GM04504 (cell line): ENCODE results near the gene SNCAIP.

Experiments
- DNase-seq: peaks from one replicate; pipeline ENCODE4 v3.0.0-alpha.2; 2012; ENCODE audit warnings: low read depth

SNCAIP gene

GRCh38 chr5:122400938-122401337 is 88.9 kb downstream of the SNCAIP start:
- peak; percentile 71 for DNase-seq

DNA sequence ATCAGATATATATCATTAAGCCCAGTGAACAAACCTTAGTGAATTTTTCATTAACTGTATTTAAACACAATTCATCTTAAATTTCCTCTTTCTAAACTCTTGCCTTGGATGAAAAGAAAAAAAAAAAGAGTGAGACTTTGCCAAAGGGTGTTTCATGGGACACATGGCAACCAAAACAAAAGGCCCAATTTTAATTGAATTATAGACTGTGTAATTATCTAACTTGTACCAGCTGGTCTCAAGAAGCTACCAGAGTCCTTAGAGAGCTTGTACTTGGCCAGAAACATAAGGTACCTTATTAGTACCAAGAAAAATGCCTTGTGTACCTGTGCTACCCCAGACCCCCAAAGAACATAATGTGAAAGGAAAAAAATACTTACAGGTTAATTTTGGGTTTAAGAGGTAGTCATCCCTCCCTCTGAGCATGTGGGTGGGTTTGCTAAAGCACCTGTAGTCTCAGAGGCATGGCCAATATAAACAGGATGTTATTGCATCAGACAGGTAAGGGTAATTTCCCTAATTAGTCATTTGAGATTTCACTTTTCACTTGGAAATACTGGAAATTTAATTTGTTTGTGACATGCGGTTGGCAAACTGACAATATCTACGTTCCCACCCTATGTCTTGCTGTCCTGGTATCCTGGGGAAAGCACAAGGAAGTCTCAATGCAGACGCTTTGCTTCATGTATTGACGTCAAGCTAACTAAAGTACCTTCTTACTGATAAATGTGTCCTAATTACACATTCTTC is 90.1 kb downstream of the SNCAIP start:
- DNase-seq = no peak

DNA sequence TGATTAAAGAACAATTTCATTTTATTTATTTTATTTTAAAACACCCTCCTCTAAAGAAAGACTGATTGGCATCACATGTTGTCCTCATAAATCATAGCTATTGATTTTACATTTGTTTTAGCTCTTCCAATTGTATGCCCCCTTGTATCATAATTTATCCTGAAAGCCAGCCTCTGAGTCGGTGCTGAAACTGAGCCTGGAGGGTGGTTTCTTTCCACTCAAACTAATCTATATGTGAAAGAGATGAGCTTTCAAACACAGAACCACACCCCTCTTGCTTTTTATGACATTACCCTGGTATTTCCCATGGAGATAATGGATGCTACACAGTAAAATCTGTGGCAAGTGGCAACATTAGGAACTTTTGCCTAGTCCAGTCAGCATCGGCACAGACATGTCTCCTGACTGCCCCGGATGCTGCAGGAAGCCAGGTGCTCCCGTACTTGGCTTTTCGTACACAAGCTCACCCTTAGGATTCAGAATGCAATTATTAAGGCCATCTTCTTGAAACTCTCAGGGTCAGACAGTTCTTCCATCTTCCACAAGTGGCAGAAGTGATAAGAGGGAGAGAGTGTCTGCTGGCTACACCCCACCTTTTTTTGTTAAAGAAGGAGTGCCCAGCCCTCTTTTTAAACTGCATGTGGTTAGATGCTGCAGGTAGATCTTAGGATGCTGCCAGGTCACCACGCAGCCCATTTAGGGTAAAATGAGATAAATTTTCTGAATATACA is 91.1 kb downstream of the SNCAIP start:
- DNase-seq = no peak

- no peak for DNase-seq
Measured at GRCh38 chr5:122404018-122404417, 92.0 kb downstream of the SNCAIP start.

GRCh38 chr5:122404653-122405362 is 92.8 kb downstream of the SNCAIP start:
- DNase-seq = no peak

GRCh38 chr5:122405751-122406150 is 93.7 kb downstream of the SNCAIP start:
- DNase-seq = no peak

DNA sequence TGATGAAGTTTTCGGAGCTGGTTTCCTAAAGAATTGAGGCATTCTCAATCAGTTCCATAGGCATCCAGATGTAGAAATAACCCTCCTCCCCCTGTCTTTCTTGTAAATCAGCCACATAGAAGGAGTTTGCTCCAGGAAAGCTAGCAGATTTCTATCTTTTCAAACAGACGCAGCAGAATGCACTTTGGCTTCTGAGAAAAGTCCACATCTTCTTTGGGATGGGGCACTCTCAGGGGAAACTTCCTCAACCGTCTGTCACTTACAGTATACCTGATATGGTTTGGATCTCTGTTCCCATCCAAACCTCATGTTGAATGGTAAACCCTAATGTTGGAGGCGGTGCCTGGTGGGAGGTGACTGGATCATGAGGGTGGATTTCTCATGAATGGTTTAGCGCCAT is 94.1 kb downstream of the SNCAIP start:
- no peak for DNase-seq

GRCh38 chr5:122408592-122409224 is 96.7 kb downstream of the SNCAIP start:
- DNase-seq = no peak

DNA sequence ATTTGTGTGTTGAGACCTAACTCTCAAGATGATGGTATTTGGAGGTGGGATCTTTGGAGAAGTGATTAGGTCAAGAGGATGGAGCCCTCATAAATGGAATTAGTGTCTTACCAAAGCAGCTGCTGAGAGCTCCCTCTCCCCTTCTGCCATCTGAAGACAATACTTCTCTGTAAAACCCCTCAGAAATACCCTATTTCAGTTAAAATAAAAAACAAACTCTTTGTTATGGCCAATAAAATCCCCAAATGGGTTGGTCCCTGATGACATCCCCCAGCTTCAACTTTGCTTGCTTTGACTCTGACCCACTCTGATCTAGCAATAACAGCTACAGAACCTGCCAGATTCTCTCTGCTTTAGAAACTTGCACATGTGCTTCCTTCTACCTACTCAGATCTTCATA is 100.9 kb downstream of the SNCAIP start:
- DNase-seq = no peak

GRCh38 chr5:122413722-122414121 is 101.7 kb downstream of the SNCAIP start:
- no peak for DNase-seq

- peak; percentile 44 for DNase-seq
Measured at GRCh38 chr5:122415030-122415800, 103.2 kb downstream of the SNCAIP start.

- DNase-seq = no peak
Measured at GRCh38 chr5:122415801-122416120, 103.7 kb downstream of the SNCAIP start.

DNA sequence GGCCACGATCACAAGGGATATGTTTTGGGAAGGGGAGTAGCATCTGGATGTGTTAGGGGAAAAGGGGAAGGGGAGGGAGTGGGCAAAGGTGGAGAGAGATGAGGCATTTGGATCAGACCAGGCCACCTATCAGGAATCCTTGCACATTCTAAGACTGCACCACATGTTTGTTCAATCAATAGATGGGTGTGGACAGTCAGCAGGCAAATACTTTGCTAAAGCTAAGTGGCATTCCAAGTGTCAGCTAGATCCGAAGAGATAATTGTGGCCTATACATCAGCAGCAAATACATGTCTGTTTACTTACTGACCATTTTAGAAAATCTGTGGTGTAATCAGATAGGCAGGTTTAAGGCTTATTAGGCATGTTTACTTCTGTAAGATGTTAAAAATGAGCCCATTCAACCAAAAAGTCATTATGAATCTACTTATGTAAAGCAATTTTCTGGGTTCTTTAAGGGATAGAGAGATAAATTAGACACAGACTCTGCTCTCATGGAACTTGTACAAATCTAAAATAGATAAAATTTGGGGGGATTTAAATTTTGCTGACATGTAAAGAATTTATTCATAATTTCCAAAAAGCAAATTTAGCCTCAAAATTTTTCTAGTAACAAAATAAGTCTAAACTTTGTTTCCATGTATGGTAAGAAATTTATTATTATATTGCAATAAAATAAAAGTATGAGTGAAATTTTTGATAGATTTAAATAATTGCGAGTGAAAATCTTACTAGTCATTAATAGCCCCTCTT is 107.3 kb downstream of the SNCAIP start:
- DNase-seq = no peak

DNA sequence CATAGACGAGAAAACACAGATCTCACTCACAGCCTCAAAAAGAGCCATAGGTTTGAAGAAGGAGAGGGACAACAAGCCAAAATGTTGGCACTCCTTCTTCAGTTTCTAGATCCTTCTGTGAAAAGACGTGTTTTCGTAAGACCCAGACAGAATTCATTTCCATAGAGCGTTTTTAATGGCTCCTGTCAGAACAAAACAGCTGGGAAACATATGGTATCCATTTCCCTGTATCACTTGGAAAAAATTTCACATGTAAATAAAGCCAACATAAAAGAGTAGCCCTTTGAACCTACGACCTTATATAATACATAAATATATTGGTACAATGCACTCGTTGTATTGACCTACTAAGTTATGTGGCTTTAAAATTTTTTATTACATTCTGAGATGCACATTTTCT is 108.1 kb downstream of the SNCAIP start:
- peak; percentile 14 for DNase-seq

GRCh38 chr5:122420537-122421236 is 108.7 kb downstream of the SNCAIP start:
- DNase-seq = no peak

DNA sequence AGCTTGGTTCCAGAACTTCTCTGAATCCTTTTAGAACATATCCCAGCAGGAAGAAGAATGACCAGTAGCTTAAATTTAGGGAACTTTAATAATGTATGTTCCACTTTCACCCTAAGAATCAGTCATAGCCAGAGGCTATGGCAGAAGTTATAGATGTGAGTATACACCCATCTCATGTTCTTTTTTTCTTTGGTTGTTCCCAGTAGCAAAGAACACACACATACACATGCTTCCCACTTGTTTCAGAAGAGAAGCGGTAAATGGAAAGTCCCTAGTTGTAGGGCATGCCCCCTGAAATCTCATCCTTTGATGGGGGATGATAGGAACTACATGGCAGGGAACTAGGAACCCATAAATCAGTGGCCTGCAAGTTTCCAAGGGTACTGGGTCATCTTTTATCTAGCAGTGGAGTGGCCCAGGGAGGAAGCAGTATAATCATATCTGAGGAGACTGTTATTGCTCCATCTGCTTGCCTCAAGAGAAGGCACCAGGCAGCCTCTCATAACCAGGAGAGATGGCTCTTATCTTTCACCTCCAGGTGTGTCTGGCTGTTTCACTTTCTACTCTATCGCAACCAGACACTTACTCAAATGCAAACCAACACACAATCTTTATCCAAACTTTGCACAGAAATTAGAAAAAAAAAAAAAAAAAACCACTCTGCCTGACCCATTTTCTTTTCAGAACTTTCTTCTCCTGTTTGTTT is 109.5 kb downstream of the SNCAIP start:
- DNase-seq = no peak

- DNase-seq = no peak
Measured at GRCh38 chr5:122423221-122423620, 111.2 kb downstream of the SNCAIP start.

- no peak for DNase-seq
Measured at GRCh38 chr5:122424132-122424531, 112.1 kb downstream of the SNCAIP start.

DNA sequence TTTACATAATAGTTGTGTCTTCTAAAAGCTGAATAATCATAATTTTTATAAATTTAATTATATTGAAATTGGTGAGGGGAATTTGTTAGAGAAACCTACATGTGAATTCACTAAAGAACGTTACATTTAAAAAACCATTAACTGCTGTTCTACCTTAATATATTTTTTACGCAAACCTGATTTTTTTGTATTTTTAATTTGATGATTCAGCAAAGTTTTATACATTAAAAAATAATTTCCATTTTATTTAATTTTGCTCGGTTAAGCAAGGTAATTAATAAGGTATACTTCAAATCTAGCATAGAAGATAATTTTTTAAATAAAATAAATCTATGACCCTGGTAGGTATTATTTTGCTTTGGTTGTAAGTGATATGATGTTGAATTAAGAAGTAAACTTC is 114.3 kb downstream of the SNCAIP start:
- no peak for DNase-seq

- no peak for DNase-seq
Measured at GRCh38 chr5:122427621-122428020, 115.6 kb downstream of the SNCAIP start.
